Central memory CD8-positive, alpha-beta T cell (primary cell): ENCODE data around the gene TARS2.

ENCODE experiments used
- ATAC-seq: fragments of 150-1000 bp; cut with Tn5 transposase; replicated peaks from 2 replicates; pipeline ENCODE4 v1.10.0; 2022; ENCODE audit warnings: mild to moderate bottlenecking, moderate FRiP score, moderate number of reproducible peaks; ENCODE audit not compliant: poor library complexity, severe bottlenecking; ENCODE audit errors: extremely low read depth
- DNase-seq, 2 donors: peaks; one replicate each; pipeline ENCODE4 v3.0.0; 2021; ENCODE audit warnings: low spot score in 2 of 2
- H3K27ac Mint-ChIP-seq: one replicate; pipeline ENCODE4 v1.8.0; 2022; ENCODE audit warnings: low read depth, mild to moderate bottlenecking, moderate library complexity, mixed read lengths
- H3K27me3 Mint-ChIP-seq: one replicate; pipeline ENCODE4 v1.8.0; 2022; ENCODE audit warnings: mixed read lengths
- H3K36me3 Mint-ChIP-seq: one replicate; pipeline ENCODE4 v1.8.0; 2022; ENCODE audit warnings: mild to moderate bottlenecking, moderate library complexity, mixed read lengths; ENCODE audit not compliant: insufficient read depth
- H3K4me1 Mint-ChIP-seq: one replicate; pipeline ENCODE4 v1.8.0; 2022; ENCODE audit warnings: mixed read lengths
- H3K4me3 Mint-ChIP-seq: one replicate; pipeline ENCODE4 v1.8.0; 2022; ENCODE audit warnings: mild to moderate bottlenecking, moderate library complexity, mixed read lengths
- H3K9me3 Mint-ChIP-seq: one replicate; pipeline ENCODE4 v1.8.0; 2022; ENCODE audit warnings: mixed read lengths

TARS2 gene, protein sequence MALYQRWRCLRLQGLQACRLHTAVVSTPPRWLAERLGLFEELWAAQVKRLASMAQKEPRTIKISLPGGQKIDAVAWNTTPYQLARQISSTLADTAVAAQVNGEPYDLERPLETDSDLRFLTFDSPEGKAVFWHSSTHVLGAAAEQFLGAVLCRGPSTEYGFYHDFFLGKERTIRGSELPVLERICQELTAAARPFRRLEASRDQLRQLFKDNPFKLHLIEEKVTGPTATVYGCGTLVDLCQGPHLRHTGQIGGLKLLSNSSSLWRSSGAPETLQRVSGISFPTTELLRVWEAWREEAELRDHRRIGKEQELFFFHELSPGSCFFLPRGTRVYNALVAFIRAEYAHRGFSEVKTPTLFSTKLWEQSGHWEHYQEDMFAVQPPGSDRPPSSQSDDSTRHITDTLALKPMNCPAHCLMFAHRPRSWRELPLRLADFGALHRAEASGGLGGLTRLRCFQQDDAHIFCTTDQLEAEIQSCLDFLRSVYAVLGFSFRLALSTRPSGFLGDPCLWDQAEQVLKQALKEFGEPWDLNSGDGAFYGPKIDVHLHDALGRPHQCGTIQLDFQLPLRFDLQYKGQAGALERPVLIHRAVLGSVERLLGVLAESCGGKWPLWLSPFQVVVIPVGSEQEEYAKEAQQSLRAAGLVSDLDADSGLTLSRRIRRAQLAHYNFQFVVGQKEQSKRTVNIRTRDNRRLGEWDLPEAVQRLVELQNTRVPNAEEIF

DNA sequence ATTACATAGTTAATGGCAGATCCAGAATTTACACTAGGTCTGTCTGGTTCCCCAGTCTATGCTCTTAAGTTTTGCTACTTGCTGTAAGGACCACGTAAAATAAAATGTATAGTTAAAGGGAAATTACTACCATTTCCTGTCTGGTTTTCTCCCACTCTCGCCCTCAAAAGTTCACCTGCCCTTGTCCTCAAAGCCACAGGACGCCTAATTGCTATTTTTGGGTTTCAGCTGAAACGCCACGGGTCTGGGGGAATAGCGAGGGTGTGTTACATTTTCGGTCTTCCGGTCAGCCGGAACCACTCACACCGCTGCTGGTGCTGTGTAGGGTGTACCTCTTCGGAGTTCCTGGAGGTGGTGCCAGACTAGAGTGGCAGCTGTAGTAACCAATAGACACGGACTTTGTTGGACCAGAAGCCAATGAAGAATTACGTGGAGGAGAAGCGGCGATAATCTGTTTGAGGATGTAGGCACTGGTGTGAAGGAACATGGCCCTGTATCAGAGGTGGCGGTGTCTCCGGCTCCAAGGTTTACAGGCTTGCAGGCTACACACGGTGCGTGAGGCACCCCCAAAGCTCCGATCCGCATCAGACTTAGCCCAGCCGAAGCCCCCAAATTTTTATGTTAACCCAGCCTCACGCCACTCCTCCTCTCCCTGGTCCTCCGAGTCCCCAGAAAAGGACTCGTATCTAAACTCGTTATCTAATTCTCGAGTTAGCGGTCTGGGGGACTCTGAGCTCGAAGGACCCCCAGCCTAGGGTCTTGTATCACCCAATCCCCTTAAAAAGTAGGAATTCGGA, at the start of gene TARS2:
TSS of gene TARS2 (plus strand) at position 454 of the 797 bp plus-strand sequence. CDS start at position 486, 32 bp downstream.
- Mint-ChIP-seq H3K4me1 (peaks cover 22% of the 10 kb centered on the region), H3K9me3 (no peaks in the 10 kb centered on the region), H3K36me3 (peaks cover 25% of the 10 kb centered on the region), H3K4me3 (peak within 1 kb of the TSS; percentile 92), H3K27me3 (no peaks in the 10 kb centered on the region), H3K27ac (peak within 1 kb of the TSS; percentile 92)
- DNase-seq (peak; percentile 88 to 96), ATAC-seq (peak; percentile 100)

DNA sequence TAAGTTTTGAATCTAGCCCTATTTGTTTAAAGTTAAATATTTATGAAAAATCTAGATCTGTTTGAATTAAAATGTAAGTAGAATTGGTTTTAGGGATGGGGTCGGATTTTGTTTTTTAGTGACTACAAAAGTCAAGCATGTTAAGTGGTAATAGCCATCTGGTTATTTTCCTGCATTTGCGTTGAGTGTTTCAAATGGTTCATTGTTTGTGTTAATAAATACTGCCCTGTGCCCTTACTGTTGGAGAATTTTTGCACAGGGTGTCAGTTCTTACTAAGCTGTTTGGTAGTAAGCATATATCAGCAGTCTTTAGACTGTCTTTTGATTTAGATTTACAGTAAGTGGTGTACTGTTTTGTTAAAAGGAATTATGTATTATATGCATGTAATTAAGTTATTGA, 46.1 kb upstream of the TARS2 start:
- H3K9me3 Mint-ChIP-seq: no peaks in the 10 kb centered on the region
- no peak for ATAC-seq
- no peaks in the 10 kb centered on the region for H3K27me3 Mint-ChIP-seq
- no peaks in the 10 kb centered on the region for H3K4me1 Mint-ChIP-seq
- DNase-seq: no peak
- no peak overlapping the region for H3K4me3 Mint-ChIP-seq
- peaks cover 35% of the 10 kb centered on the region for H3K36me3 Mint-ChIP-seq
- no peak overlapping the region for H3K27ac Mint-ChIP-seq

DNA sequence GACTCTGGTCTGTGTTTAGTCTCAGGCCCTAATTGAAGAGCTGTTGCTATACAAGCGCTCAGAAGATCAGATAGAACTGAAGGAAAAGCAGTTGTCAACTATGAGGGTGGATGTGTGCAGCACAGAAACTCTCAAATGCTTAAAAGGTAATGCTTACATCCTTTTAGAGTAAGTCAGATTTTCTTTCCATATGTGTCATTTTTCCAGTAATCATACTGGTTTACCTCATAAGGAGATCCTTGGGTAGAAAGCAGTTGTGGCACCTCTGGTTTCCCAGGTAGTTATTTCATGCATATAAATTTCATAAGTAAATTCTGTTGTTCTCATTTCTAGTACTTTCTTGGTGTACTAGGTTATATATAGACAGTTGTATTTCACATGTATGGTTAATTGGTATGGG, 43.0 kb upstream of the TARS2 start:
- DNase-seq (no peak), ATAC-seq (no peak)
- Mint-ChIP-seq H3K4me1 (peaks cover 6% of the 10 kb centered on the region), H3K9me3 (no peaks in the 10 kb centered on the region), H3K4me3 (no peak overlapping the region), H3K27ac (no peak overlapping the region), H3K36me3 (peaks cover 57% of the 10 kb centered on the region), H3K27me3 (no peaks in the 10 kb centered on the region)

DNA sequence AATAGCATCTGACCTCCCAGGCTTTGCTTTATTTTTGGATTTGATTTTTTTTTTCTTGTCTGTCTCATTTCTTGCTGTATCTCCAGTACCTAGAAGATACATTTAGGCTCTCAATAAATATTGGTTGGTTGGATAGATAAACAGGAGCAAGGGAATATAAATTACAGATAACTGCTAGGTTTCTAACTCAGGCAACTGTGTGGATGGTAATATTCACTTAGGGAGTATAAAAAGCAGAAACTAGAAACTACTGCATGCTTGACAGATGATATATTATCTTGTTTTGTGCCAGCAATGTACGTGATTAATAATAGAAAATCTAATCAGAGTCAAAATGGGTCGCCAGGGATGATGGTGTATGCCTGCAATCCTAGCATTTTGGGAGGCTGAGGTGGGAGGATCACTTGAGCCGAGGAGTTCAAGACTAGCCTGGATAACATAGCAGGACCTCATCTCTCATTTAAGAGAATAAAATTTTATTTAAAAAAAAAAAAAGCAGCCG, 31.0 kb upstream of the TARS2 start:
- ATAC-seq (no peak), DNase-seq (no peak)
- peaks cover 6% of the 10 kb centered on the region for H3K4me1 Mint-ChIP-seq
- H3K9me3 Mint-ChIP-seq: no peaks in the 10 kb centered on the region
- no peak overlapping the region for H3K4me3 Mint-ChIP-seq
- no peaks in the 10 kb centered on the region for H3K27me3 Mint-ChIP-seq
- H3K36me3 Mint-ChIP-seq: peaks cover 63% of the 10 kb centered on the region
- no peak overlapping the region for H3K27ac Mint-ChIP-seq

DNA sequence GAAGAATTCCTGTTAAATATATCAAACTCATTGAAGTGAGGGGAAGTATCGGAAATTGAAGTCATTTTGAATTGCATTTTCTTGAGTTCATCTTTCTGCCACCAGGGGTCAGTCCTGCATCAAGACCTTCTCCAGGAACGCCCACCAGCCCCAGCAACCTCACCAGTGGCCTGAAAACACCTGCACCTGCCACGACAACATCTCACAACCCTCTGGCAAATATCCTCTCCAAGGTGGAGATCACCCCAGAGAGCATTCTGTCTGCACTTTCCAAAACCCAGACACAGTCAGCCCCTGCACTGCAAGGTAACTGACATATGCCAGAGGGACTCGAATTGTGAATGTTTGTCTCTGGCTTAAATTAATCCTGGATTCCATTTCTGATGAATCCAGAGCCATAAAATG, 22.8 kb upstream of the TARS2 start:
- no peak overlapping the region for H3K4me3 Mint-ChIP-seq

DNA sequence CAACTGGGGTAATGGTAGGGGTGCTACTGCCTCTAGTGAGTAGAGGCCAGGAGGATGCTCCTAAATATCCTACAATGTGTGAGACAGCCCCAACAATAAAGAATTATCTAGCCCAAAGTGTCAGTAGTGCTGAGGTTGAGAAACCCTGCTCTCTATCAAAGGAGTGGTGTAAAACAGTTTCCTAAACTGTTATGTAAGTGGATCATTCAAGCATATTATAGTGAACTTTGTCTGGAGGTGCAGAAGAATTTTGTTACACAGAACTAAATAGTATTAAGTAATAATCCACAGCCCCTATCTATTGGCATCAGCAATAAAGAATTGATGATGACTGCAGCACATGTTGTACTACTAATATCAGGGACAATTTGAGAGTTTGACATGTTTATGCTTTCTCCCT, 20.3 kb upstream of the TARS2 start:
- DNase-seq (no peak), ATAC-seq (no peak)
- peaks cover 51% of the 10 kb centered on the region for H3K36me3 Mint-ChIP-seq
- H3K27ac Mint-ChIP-seq: no peak overlapping the region
- H3K4me1 Mint-ChIP-seq: no peaks in the 10 kb centered on the region
- no peak overlapping the region for H3K4me3 Mint-ChIP-seq
- no peaks in the 10 kb centered on the region for H3K27me3 Mint-ChIP-seq
- no peaks in the 10 kb centered on the region for H3K9me3 Mint-ChIP-seq

More for the DNA sequence above, 22.8 kb upstream of the TARS2 start:
- DNase-seq (peak; percentile 53 to 59), ATAC-seq (peak; percentile 24)
- Mint-ChIP-seq H3K27me3 (no peaks in the 10 kb centered on the region), H3K27ac (peak overlapping the region; percentile 44), H3K4me1 (no peaks in the 10 kb centered on the region), H3K36me3 (peaks cover 46% of the 10 kb centered on the region), H3K9me3 (no peaks in the 10 kb centered on the region)

DNA sequence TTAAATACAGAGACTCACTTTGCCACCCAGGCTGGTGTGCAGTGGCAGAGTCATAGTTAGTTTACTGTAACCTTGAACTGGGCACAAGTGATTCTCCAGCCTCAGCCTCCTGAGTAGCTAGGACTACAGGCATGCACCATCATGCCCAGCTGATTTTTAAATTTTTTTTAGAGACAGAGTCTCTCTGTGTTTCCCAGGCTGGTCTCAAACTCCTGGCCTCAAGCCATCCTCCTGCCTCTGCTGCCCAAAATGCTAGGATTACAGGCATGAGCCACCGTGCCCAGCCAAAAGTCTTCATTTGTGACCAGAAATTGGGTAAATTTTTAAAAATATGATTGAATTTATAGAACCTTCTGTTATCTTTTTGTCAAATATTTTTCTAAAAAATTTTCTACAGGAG, 17.9 kb upstream of the TARS2 start:
- H3K27ac Mint-ChIP-seq: no peak overlapping the region
- DNase-seq (no peak), ATAC-seq (no peak)
- H3K9me3 Mint-ChIP-seq: no peaks in the 10 kb centered on the region
- no peak overlapping the region for H3K4me3 Mint-ChIP-seq
- H3K36me3 Mint-ChIP-seq: peaks cover 48% of the 10 kb centered on the region
- H3K4me1 Mint-ChIP-seq: no peaks in the 10 kb centered on the region
- no peaks in the 10 kb centered on the region for H3K27me3 Mint-ChIP-seq

DNA sequence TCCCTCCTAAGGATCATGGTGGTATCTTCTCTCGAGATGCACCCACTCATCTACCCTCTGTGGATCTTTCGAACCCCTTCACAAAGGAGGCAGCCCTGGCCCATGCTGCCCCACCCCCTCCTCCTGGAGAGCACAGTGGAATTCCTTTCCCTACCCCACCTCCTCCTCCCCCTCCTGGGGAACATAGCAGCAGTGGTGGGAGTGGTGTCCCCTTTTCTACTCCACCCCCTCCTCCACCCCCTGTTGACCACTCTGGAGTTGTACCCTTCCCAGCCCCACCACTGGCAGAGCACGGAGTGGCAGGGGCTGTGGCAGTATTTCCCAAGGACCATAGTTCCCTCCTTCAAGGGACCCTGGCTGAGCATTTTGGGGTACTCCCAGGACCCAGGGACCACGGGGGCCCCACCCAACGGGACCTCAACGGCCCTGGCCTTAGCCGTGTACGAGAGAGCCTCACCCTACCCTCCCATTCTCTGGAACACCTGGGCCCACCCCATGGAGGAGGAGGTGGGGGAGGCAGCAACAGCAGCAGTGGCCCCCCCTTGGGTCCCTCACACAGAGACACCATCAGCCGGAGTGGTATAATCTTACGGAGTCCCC, 14.5 kb upstream of the TARS2 start:
- DNase-seq (no peak), ATAC-seq (no peak)
- Mint-ChIP-seq H3K27me3 (no peaks in the 10 kb centered on the region), H3K27ac (no peak overlapping the region), H3K36me3 (peaks cover 28% of the 10 kb centered on the region), H3K4me3 (no peak overlapping the region), H3K4me1 (no peaks in the 10 kb centered on the region), H3K9me3 (no peaks in the 10 kb centered on the region)

DNA sequence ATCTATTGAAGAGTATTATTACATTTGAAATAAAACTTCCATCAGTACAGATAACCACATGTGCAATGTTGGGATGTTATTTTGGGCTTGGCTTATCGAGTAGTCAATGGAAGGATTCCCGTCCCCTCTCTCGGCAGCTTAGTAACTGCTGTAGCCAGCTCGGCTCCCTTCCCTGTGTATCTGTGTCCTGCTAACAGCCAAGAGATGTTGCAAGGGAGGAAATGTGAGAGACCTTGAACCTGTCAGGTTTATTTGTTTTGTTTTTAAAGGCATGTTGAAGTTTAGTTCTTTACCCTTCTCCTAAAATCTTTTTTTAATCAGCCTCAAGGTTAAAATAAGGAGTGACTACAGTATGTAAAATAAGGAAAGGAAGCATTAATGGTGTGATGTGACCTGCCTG, 13.6 kb upstream of the TARS2 start:
- Mint-ChIP-seq H3K4me3 (no peak overlapping the region), H3K27ac (no peak overlapping the region), H3K27me3 (no peaks in the 10 kb centered on the region), H3K36me3 (peaks cover 25% of the 10 kb centered on the region), H3K4me1 (no peaks in the 10 kb centered on the region), H3K9me3 (no peaks in the 10 kb centered on the region)
- DNase-seq: no peak
- ATAC-seq: no peak

DNA sequence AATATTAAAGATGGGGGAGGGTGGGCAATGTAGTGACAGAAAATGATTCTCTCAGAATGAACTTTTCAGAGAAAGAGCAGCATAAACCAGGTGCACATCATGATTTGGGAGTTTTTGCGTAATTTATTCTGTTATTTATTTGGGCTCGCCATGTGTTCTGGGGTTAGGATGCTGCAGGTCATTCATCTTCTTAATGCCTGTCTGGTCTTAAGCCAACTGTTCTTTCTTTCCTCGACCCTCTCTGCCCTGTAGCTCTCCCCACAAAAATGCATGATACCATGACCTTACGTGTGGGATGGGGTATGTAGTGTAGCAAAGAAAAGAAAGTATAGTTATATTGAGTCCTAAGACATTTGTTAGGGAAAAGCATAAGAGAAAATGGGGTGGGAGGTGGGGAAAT, 12.3 kb upstream of the TARS2 start:
- H3K27ac Mint-ChIP-seq: peak overlapping the region; percentile 88
- DNase-seq (no peak), ATAC-seq (no peak)
- H3K4me3 Mint-ChIP-seq: no peak overlapping the region
- peaks cover 24% of the 10 kb centered on the region for H3K36me3 Mint-ChIP-seq
- H3K4me1 Mint-ChIP-seq: no peaks in the 10 kb centered on the region
- no peaks in the 10 kb centered on the region for H3K27me3 Mint-ChIP-seq
- no peaks in the 10 kb centered on the region for H3K9me3 Mint-ChIP-seq

DNA sequence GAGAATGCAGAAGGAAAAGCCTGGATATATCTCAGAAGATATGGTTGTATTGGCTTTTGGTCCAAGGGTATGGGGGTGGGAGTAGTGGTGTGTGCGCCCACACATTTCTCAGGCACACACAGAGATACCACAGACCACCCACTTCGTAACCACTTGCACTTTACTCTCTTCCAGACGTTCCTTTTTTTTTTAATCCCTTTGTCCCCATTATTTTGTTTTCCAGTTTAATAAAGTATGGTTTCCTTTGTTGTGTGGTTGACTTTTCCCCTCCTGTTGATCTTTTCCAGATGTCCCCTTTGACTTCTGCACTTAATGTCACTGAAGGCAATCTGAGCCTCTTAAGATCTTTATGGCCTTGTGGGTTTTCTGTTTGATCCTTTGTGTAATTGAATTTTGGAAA, 10.5 kb upstream of the TARS2 start:
- Mint-ChIP-seq H3K27ac (no peak overlapping the region), H3K27me3 (no peaks in the 10 kb centered on the region)

DNA sequence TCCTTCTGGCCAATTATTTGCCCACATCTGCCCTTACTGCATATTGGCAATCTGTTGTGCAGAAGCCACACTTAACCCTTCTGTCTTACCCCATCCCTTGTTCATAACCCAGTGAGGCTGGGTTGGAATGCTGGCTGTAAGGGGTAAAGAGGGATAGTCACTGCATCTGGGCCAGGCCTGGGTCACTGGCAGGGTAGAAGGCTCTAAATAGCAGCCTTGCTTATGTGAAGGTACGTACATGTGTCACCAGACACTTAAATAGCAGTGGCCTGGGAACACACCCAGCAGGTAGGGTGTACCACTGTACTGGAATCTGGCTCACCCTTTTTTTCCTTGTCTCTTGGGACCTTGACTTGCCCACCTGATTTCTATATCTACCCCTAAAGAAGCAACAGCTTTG, 9.9 kb upstream of the TARS2 start:
- Mint-ChIP-seq H3K9me3 (no peaks in the 10 kb centered on the region), H3K4me3 (no peak overlapping the region), H3K36me3 (peaks cover 5% of the 10 kb centered on the region), H3K27me3 (no peaks in the 10 kb centered on the region), H3K4me1 (no peaks in the 10 kb centered on the region), H3K27ac (peak overlapping the region; percentile 35)
- no peak for DNase-seq
- no peak for ATAC-seq

More for the DNA sequence above, 10.5 kb upstream of the TARS2 start:
- Mint-ChIP-seq H3K4me1 (no peaks in the 10 kb centered on the region), H3K36me3 (peaks cover 10% of the 10 kb centered on the region), H3K4me3 (no peak overlapping the region), H3K9me3 (no peaks in the 10 kb centered on the region)
- DNase-seq (no peak), ATAC-seq (no peak)
